HG03175 (cell line): ENCODE data around the gene LRRC18.

Experiments used
- ATAC-seq: cut with Tn5 transposase; IDR thresholded peaks from one replicate; pipeline ENCODE4 v1.9.1; 2021; ENCODE audit warnings: mild to moderate bottlenecking, moderate library complexity; ENCODE audit not compliant: unreplicated experiment

LRRC18 gene

DNA sequence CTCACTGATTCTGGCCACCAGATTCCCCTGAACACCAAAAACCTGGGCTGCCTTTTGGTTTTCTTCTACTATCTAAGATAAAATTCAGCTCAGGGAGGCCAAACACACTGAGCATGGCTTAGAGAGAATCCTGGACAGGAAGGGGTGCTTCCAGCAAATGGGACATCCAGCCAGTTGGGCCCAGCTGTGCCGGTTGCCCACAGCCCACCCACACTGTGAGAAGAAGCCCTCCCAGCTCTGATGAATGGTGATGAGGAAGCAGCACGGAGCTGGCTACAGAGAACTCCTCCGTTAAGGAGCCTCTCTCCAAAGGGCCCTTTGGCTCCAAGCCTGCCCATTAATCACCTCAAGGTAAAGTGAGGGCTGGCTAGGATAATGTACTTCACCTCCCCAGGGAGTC is 15.9 kb downstream of the LRRC18 start:
- no peak for ATAC-seq

DNA sequence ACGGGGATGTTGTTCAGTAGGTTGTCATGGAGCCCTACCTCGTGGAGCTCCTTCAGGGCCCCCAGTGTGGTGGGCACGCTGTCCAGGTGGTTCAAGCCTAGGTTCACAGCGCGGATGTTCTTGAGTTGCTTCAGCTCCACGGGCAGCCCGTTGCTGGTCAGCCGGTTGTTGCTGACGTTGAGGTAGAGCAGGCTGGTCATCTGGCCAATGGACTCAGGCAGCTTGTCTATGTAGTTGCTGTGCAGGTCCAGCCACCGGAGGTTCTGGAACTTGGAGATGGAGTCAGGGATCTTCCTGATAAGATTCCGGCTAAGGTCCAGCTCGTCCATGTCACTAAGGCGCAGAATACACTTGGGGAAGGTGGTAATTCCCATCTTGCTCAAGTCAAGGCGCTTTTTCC is 26.0 kb downstream of the LRRC18 start:
- no peak for ATAC-seq

GRCh38 chr10:48910548-48910947 is 29.1 kb downstream of the LRRC18 start:
- ATAC-seq: no peak

- ATAC-seq: no peak
Measured at GRCh38 chr10:48907730-48908129, 31.9 kb downstream of the LRRC18 start.

DNA sequence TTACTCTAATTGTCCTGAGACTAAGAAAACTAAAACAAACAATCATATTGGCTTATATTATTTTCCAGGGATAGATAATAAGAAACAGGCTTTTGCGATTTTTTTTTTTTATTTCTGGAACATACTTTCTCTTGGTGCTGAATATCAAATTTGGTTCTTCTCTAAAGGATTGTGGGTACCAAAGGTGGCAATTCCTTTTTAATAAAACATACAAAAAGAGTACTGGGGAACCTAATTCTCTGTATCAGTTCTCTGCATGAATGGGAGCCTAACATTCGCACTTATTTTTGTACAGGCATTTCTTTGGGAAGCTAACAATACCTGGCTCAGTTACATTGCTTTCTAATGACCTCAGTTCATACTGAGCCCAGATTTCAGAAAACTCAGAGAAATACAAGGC is 32.8 kb downstream of the LRRC18 start:
- ATAC-seq: no peak

GRCh38 chr10:48905311-48905710 is 34.3 kb downstream of the LRRC18 start:
- ATAC-seq: no peak

DNA sequence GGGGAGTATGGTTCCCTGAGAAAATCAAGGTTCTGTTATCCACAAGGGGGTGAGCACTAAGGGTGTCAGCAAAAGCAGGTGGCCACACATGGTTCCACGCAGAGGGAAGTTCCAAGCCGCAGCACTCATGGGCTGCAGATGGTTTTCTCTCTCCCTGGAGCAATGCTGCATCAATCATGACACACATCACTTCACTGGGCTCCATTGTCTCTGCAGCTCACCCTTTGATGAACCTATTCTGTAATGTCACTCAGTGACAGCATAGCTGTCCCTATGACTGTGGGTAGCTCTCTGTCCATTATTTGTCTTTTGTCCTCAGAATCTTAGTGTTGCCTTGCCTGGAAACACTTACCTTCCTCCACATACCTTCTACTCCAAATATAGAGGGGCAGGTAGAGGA is 34.8 kb downstream of the LRRC18 start:
- ATAC-seq: no peak

- ATAC-seq: no peak
Measured at GRCh38 chr10:48903151-48903550, 36.5 kb downstream of the LRRC18 start.

DNA sequence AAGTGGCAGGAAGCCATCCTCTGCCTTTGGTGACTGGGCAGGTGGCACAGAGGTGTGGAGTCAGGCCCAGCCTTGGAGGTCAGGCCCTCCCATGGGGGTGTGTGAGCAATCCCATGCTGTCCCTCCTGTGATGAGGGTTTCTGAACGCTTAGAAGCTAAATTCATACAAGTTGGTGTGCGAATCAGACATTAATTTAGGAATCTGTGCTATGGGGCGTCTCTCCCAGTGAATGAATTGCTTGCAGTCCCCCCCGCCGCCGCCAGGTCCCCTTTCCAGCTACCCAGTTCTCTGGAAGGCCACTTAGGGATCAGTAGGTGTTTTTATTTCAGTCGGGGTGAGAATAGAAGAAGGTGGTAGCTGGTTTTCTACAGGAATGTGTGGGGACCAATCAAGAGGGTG is 37.5 kb downstream of the LRRC18 start:
- ATAC-seq: no peak

GRCh38 chr10:48901319-48901718 is 38.3 kb downstream of the LRRC18 start:
- no peak for ATAC-seq

- ATAC-seq: no peak
Measured at GRCh38 chr10:48900371-48900801, 39.3 kb downstream of the LRRC18 start.

DNA sequence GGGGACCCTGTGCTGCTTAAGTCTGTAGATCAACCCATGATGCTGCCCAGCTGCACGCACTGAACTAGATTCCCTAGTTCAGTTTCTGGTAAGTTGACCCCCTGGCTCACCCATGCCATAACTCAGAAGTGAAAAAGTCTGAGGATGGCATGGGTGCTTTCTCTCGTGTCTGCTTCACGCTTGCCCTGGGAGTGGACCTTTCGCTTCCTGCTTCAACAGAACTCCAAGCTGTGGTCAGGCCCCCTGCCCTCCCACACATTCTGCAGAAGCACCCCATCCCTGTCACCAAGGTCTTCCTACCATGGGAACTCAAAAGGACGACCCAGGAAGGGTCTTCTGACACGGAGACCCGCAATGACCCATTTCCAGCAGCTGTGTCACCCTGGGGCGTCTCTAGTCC is 39.9 kb downstream of the LRRC18 start:
- ATAC-seq: no peak

- ATAC-seq: no peak
Measured at GRCh38 chr10:48898426-48898825, 41.2 kb downstream of the LRRC18 start.

- ATAC-seq: no peak
Measured at GRCh38 chr10:48897441-48897790, 42.2 kb downstream of the LRRC18 start.

- no peak for ATAC-seq
Measured at GRCh38 chr10:48896756-48897440, 42.7 kb downstream of the LRRC18 start.

DNA sequence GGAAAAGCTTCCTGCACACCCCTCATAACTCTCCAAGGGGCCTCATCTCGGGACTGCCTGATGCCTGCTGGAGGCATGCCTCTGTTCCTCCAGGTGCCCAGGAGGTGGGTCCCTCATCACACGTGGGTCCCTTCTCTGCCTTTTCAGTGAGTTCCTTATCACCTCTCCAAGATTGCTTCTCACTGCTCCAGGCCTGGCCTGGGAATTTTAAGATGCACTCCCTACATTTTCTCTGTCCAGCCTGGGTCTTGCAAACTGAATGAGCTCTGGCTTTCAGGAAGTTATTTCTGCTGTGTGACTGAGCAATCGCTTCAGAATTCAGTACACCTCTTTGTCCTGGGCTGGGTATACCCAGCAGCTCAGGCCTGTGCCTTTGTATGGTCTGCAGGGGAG is 43.8 kb downstream of the LRRC18 start:
- no peak for ATAC-seq

DNA sequence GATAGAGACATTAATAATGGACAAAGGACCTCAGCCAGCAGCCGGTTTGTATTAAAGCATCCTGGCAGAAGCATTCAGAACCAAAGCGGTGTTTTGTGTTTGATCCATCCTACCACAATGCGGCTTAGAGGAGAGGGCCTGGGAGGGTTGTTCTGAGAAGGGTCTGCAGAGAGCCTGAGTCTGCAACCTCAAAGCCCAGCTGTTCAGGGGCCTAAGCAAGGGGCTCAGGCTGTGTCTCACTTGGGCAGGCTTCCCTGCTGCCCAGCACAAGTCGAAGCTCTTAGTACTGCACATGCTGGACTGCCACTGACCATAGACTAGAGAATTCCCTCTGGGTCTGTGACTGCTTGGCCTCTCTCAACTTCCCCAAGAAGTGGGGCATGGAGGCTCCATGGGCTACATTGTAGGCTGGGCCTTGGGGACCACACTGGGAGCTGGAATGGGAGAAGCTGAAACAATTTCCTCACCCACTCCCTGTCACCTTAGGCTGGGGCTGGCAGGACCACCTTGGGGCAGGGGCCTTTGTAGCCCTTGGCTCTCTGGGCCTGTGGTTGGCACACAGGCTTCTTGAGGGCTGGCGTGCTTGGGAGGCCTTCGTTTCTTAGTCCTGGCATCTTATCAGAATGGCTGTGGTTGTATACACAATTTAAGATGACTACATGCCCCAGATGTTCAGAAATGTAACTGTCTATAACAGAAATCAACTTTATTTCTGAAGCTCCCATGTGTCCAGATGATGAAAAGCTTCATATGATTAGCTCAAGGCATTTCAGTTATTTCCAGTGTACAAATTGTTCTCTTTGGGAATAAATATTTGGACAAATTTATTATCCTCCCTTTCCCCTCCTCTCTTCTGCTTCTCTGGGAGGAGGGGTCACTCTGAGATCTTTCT is 44.5 kb downstream of the LRRC18 start:
- ATAC-seq: no peak

DNA sequence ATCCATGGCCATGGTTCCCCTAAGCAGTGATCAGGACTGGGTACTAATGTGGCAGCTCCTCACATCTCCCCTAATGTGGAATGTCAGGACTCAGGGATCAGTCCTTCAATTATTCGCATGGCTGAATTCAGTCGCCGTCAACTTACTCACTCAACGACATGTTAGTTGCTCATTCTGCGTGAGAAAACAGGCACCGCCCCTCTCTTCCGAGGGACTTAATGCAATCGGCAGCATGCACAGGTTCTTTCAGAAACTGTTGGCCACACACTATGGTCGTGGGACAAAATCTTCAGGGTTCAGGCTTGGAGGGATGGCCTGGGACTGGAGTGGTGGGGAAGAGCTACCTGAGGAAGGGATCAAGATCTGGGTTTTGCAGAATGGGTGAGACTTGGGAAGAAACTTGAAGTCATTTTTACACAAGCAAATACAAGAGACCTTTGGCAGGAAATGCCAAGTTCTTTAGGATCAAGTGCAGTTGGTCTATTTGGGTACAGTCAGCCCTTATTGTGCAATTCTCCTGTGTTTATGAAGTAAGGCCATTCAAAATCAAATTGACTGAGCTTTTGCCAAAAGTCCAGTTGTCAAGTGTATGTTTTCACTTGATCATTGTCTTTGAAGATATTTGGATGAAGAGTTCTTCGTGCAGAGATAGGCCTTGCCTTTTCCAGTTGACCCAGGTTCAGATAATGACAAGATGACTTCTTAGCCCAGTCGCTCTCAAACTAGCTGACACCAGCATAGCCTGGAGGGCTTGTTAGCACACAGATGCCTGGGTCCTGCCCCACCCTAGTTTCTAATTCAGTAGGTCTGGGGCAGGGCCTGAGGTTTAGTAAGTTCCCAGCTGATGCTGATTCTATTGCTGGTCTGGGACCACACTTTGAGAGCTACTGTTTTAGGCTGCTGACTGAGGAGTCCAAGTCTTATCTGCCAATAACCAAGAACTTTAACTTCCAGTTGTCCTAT is 48.5 kb downstream of the LRRC18 start:
- ATAC-seq: no peak

- no peak for ATAC-seq
Measured at GRCh38 chr10:48887982-48888381, 51.7 kb downstream of the LRRC18 start.

- no peak for ATAC-seq
Measured at GRCh38 chr10:48885376-48885775, 54.3 kb downstream of the LRRC18 start.
